Body of pancreas (tissue), 4 donors: ENCODE data around the gene A2M. TPM values are rescaled to one million over a fixed set of nuclear protein-coding genes. Genes with fewer than 3 reads are reported as not detected.

Experiments used
- ATAC-seq: fragments of 150-250 bp; one replicate; pipeline ENCODE4 v1.9.1; 2016
- DNase-seq, 4 donors: peaks; one replicate each; pipeline ENCODE4 v3.0.0-alpha.2; 2019
- H3K27ac ChIP-seq, 4 donors: fragments of 200-600 bp; sonication (generic); 1 replicate in 3 of 4; 2 replicates in 1 of 4; pipeline versions ENCODE4 v1.5.1 to v1.6.1; 2016 to 2019; ENCODE audit warnings: mild to moderate bottlenecking in 1 of 4, mixed read lengths in 1 of 4, moderate library complexity in 1 of 4
- H3K27me3 ChIP-seq, 2 donors: fragments of 200-600 bp; sonication (generic); one replicate each; pipeline ENCODE4 v1.6.0; 2016; ENCODE audit warnings: mild to moderate bottlenecking in 1 of 2
- H3K36me3 ChIP-seq, 2 donors: fragments of 200-600 bp; sonication (generic); replicated peaks in 1 of 2; 2 replicates each; pipeline ENCODE4 v1.5.1; 2016; ENCODE audit warnings: low read depth in 2 of 2; ENCODE audit not compliant: insufficient read depth in 1 of 2
- H3K4me1 ChIP-seq: fragments of 200-600 bp; sonication (generic); one replicate; pipeline ENCODE4 v1.6.0; 2016
- H3K4me3 ChIP-seq, 2 donors: fragments of 200-600 bp; sonication (generic); 1 replicate in 1 of 2; 2 replicates in 1 of 2; pipeline ENCODE4 v1.5.1; 2016 to 2019
- H3K9me3 ChIP-seq, 3 donors: fragments of 200-600 bp; sonication (generic); 1 replicate in 2 of 3; 2 replicates in 1 of 3; pipeline ENCODE4 v1.5.1; 2016
- POLR2A ChIP-seq, 3 donors: fragments of 450-650 bp; IDR thresholded peaks; one replicate each; pipeline ENCODE4 v1.6.1; 2016; ENCODE audit warnings: antibody characterized with exemption in 3 of 3, mild to moderate bottlenecking in 2 of 3
- WGBS, 2 donors: methylation state at CpG; one replicate each; pipeline ENCODE4 v1.1.5; 2017; 5-methylcytosine and 5-hydroxymethylcytosine counted together
- intact Hi-C: fragments of 100-400 bp; cut with DNase I; formaldehyde crosslinking; loops from one replicate; pipeline ENCODE4 v1.15.1; 2023
- total RNA-seq, 2 donors: library from RNA; depleted of rRNA; stranded (reverse); fragments of >200 nt; gene quantifications; one replicate each; pipeline ENCODE4 v1.1.0, GENCODE V29; 2016
- TF ChIP-seq, protein P1 (sequence below), 7 experiments: fragments of 450-650 bp in 4 of 7; fragments of 200-600 bp in 3 of 7; sonication (generic) in 3 of 7; IDR thresholded peaks; one replicate each; pipeline ENCODE4 v1.5.1; 2016 to 2019; ENCODE audit warnings: antibody characterized with exemption in 7 of 7

Gene A2M
- total RNA-seq, 2 donors from 2014 or later, result 97.3 to 102 TPM

DNA sequence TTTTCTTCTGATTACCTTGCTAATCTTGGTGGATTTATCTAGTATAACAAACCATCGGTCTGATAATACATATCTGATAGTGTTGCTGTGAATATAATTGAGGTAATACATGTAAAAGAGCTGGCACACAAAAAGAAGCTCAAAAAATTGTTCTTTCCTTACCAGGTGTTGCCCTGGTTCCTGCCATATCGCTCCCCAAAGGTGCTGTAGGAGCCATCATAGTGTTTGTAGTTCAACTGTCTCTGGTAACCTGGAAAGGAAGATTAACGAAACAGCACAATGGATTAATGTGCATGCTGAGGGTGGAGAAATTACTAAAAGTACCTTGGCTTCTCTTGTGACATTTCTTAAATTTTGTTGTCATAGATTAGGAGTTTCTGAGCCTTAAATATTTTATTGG is 36.6 kb downstream of the A2M start:
- DNase-seq (no peak), ATAC-seq (no peak)
- Histone ChIP-seq H3K4me1 (no peaks in the 10 kb centered on the region), H3K36me3 (no peaks in the 10 kb centered on the region), H3K27ac (no peak overlapping the region), H3K9me3 (peaks cover 0 to 7% (median 0%) of the 10 kb centered on the region in 3 donors), H3K27me3 (no peaks in the 10 kb centered on the region), H3K4me3 (no peak overlapping the region)
- TF ChIP-seq, protein P1, sequence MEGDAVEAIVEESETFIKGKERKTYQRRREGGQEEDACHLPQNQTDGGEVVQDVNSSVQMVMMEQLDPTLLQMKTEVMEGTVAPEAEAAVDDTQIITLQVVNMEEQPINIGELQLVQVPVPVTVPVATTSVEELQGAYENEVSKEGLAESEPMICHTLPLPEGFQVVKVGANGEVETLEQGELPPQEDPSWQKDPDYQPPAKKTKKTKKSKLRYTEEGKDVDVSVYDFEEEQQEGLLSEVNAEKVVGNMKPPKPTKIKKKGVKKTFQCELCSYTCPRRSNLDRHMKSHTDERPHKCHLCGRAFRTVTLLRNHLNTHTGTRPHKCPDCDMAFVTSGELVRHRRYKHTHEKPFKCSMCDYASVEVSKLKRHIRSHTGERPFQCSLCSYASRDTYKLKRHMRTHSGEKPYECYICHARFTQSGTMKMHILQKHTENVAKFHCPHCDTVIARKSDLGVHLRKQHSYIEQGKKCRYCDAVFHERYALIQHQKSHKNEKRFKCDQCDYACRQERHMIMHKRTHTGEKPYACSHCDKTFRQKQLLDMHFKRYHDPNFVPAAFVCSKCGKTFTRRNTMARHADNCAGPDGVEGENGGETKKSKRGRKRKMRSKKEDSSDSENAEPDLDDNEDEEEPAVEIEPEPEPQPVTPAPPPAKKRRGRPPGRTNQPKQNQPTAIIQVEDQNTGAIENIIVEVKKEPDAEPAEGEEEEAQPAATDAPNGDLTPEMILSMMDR (IDR thresholded peaks at IDR 0.05), result no peak
- TF ChIP-seq POLR2A (IDR thresholded peaks at IDR 0.05), result no peak
- 60 to 66% methylated on average over 3 of the region's 3 CpGs for whole genome bisulfite sequencing, 2 donors
- intact Hi-C loops, result no loop called here

DNA sequence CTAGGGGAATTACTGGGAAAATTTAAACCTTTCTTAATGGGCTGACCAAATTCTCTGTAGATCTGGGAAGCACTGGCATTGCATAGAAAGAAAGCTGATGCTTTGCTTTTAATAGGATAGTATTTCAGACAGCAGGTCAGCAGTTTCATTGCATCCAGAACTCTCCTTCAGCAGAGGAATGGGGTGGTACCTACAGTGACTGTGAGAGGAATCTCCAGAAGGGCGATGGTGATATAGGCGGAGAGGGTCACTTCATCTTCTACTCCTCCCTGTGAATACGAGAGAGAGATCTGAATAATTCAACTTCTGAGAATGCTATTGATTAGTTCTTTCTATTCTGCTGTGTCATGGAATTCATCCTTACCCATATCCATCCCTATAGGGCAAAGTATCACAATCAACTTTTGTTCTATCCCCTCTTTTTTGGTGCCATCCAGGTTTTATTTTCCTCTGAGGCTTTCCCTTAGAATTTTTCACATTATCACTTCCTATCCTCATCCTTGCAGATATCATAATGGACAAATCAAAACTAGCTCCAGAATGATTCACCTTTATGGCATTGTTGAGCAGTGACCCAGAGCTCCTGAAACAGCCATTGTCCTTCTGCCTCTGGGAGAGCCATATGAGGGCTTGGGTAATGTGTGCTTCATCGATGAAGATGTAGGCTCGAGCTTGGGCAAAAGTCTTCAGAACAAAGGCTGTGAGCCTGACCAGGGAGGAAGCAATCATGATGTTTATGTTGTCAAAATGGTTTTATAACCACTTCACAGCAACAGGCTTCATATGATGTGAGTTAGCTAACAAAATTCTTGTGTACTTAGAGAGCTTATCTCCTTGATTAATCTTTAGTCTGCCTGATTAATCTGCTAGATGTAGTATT is 38.3 kb downstream of the A2M start:
- Histone ChIP-seq H3K27me3 (no peaks in the 10 kb centered on the region), H3K9me3 (no peaks in the 10 kb centered on the region), H3K4me3 (no peak overlapping the region), H3K27ac (no peak overlapping the region), H3K36me3 (no peaks in the 10 kb centered on the region), H3K4me1 (peaks cover 5% of the 10 kb centered on the region)
- ATAC-seq, result no peak
- intact Hi-C loops, result no loop called here
- 83 to 88% methylated on average over 5 of the region's 5 CpGs for WGBS, 2 donors
- no peak for DNase-seq
- no peak for TF ChIP-seq POLR2A (IDR thresholded peaks at IDR 0.05)
- TF ChIP-seq, protein P1 (IDR thresholded peaks at IDR 0.05), result no peak

DNA sequence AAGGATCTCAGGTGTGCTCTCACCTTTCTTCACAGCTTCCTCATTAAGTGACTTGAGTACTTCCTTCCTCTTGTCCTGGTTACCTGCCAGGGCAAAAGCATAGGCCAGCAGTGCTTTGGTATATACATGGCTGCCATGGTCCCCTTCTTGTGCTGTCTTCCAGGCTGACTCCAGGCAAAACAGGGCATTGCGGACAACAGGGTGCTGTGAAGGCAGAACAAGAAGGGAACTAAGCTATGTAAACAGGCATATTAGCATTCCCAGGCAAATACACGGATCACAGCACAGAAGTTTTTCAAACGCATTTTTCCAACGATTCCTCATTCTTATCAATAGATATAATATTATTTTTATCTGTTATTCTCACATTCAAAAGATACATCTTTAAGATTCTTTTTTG is 39.0 kb downstream of the A2M start:
- Histone ChIP-seq H3K27me3 (no peaks in the 10 kb centered on the region), H3K27ac (no peak overlapping the region), H3K4me3 (no peak overlapping the region), H3K36me3 (no peaks in the 10 kb centered on the region), H3K9me3 (no peaks in the 10 kb centered on the region), H3K4me1 (peaks cover 6% of the 10 kb centered on the region)
- DNase-seq (no peak), ATAC-seq (no peak)
- TF ChIP-seq POLR2A (IDR thresholded peaks at IDR 0.05), result no peak
- TF ChIP-seq, protein P1 (IDR thresholded peaks at IDR 0.05), result no peak
- WGBS, 2 donors, result 58 to 86% methylated on average over 4 of the region's 4 CpGs
- intact Hi-C loops, result no loop called here

DNA sequence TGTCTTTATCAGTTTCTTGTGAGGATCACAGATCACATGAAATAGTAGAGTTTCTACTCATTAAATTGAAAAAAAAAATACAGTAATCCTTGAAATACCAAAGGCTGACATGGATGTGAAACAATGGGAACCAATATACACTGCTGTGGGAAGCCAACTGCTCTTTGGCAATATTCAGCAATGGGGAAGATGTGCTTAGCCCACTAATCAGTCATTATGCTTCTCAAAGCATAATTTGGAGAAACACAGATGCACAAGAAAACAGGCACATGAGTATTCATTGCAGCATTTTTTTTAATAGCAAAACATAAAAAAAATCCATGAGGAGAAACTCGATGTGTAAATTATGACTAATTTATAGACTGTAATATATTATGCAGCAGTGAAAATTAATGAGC is 40.6 kb downstream of the A2M start:
- TF ChIP-seq, protein P1 (IDR thresholded peaks at IDR 0.05), result no peak
- no peak for TF ChIP-seq POLR2A (IDR thresholded peaks at IDR 0.05)
- 85 to 88% methylated on average over 1 of the region's 1 CpG for WGBS, 2 donors
- intact Hi-C loops, result no loop called here
- Histone ChIP-seq H3K4me3 (no peak overlapping the region), H3K27ac (no peak overlapping the region), H3K36me3 (no peaks in the 10 kb centered on the region), H3K9me3 (no peaks in the 10 kb centered on the region), H3K27me3 (no peaks in the 10 kb centered on the region), H3K4me1 (peaks cover 6% of the 10 kb centered on the region)
- DNase-seq, result no peak
- no peak for ATAC-seq
